Measurements from ENCODE around the gene SPEN. TPM values are rescaled to one million over a fixed set of nuclear protein-coding genes. Genes with fewer than 3 reads are reported as not detected.

Gene SPEN
- total and polyA plus RNA-seq, 12 donors: 16.4 to 51.2 (median 30.7) TPM

GRCh38 chr1:15830258-15830657 is 17.2 kb upstream of the SPEN start:
- no peak for TF ChIP-seq POLR2A (IDR thresholded peaks at IDR 0.05)
- TF ChIP-seq CTCF (IDR thresholded peaks at IDR 0.05): peak in 1 of 6 experiments; percentile 9
- Histone ChIP-seq H3K27ac (no peak overlapping the region), H3K27me3 (no peaks in the 10 kb centered on the region), H3K4me1 (replicated peaks in 1 of 2) (peaks cover 0 to 12% of the 10 kb centered on the region in 2 donors), H3K9me3 (replicated peaks in 1 of 3) (no peaks in the 10 kb centered on the region), H3K36me3 (replicated peaks in 1 of 2) (no peaks in the 10 kb centered on the region), H3K4me3 (no peak overlapping the region)
- DNase-seq: no peak
- WGBS, 4 donors: 72 to 89% (median 82%) methylated on average over 1 of the region's 1 CpG
- intact Hi-C loops (cut with DNase I): no loop called here

- TF ChIP-seq CTCF (IDR thresholded peaks at IDR 0.05) (no peak), POLR2A (IDR thresholded peaks at IDR 0.05) (no peak)
- no peaks in the 10 kb centered on the region for H3K36me3 ChIP-seq (replicated peaks in 1 of 2)
- peak overlapping the region in 1 of 4 donors; percentile 77 for H3K4me3 ChIP-seq
- H3K27me3 ChIP-seq: no peaks in the 10 kb centered on the region
- no peaks in the 10 kb centered on the region for H3K9me3 ChIP-seq (replicated peaks in 1 of 3)
- peaks cover 7 to 17% of the 10 kb centered on the region in 2 donors for H3K4me1 ChIP-seq (replicated peaks in 1 of 2)
- peak overlapping the region in 4 of 5 donors; percentile 73 to 100 (median 98) for H3K27ac ChIP-seq
- DNase-seq: peak in 6 of 7 donors; percentile 35 to 66 (median 52)
- intact Hi-C loops (cut with DNase I): no loop called here
- WGBS, 4 donors: 50 to 73% (median 63%) methylated on average over 24 of the region's 24 CpGs
Measured at GRCh38 chr1:15833069-15833679, 14.3 kb upstream of the SPEN start.

- H3K4me3 ChIP-seq: peak overlapping the region in 3 of 4 donors; percentile 57 to 77 (median 76)
- intact Hi-C loops (cut with DNase I): no loop called here
- no peak for TF ChIP-seq POLR2A (IDR thresholded peaks at IDR 0.05)
- no peak for TF ChIP-seq CTCF (IDR thresholded peaks at IDR 0.05)
- 0 to 2% (median 1%) methylated on average over 10 of the region's 10 CpGs for WGBS, 4 donors
- H3K27me3 ChIP-seq: no peaks in the 10 kb centered on the region
- H3K27ac ChIP-seq: peak overlapping the region; percentile 96 to 100 (median 99)
- peak in 1 of 7 donors; percentile 90 for DNase-seq
- H3K4me1 ChIP-seq (replicated peaks in 1 of 2): peaks cover 7 to 17% of the 10 kb centered on the region in 2 donors
- no peaks in the 10 kb centered on the region for H3K9me3 ChIP-seq (replicated peaks in 1 of 3)
- no peaks in the 10 kb centered on the region for H3K36me3 ChIP-seq (replicated peaks in 1 of 2)
Measured at GRCh38 chr1:15833842-15834405, 13.6 kb upstream of the SPEN start.

- 0 to 1% (median 0%) methylated on average over 12 to 77 of the region's 77 CpGs for WGBS, 4 donors
- intact Hi-C loops (cut with DNase I): no loop called here
- Histone ChIP-seq H3K9me3 (replicated peaks in 1 of 3) (no peaks in the 10 kb centered on the region), H3K4me3 (peak overlapping the region; percentile 58 to 77 (median 72)), H3K27ac (peak overlapping the region; percentile 96 to 100 (median 99)), H3K27me3 (no peaks in the 10 kb centered on the region), H3K36me3 (replicated peaks in 1 of 2) (no peaks in the 10 kb centered on the region), H3K4me1 (replicated peaks in 1 of 2) (peaks cover 7 to 17% of the 10 kb centered on the region in 2 donors)
- TF ChIP-seq CTCF (IDR thresholded peaks at IDR 0.05) (no peak), POLR2A (IDR thresholded peaks at IDR 0.05) (peak; percentile 66 to 85)
- peak; percentile 84 to 95 (median 88) for DNase-seq
Measured at GRCh38 chr1:15834406-15835204, 12.9 kb upstream of the SPEN start.
